ENCODE data around the gene DHRS3. TPM values are rescaled to one million over a fixed set of nuclear protein-coding genes. Genes with fewer than 3 reads are reported as not detected.

Gene DHRS3
- total and polyA plus RNA-seq, 2 donors (not counting 1 experiment from before 2014, with no cell fraction given), result 0.37 TPM

GRCh38 chr1:12618965-12619791, 1.2 kb upstream of the DHRS3 start:
- ATAC-seq (ENCODE audit: low read depth), result no peak

More at GRCh38 chr1:12618965-12619791, 1.2 kb upstream of the DHRS3 start:
- Histone ChIP-seq H4K20me1 (ENCODE audit: control insufficient read depth, insufficient read depth, low read length, poor library complexity, severe bottlenecking) (no peaks in the 10 kb centered on the region), H3K4me1 (ENCODE audit: control insufficient read depth in 2 of 2, insufficient read depth in 2 of 2, low read length in 2 of 2) (peaks cover 29 to 46% of the 10 kb centered on the region in 2 donors), H3K9me3 (ENCODE audit: control extremely low read depth in 1 of 3, control insufficient read depth in 2 of 3, insufficient read depth in 1 of 3, low read length in 2 of 3) (peaks cover 0 to 6% (median 0%) of the 10 kb centered on the region in 3 donors), H3K4me2 (replicated peaks; ENCODE audit: low read depth, low read length, poor library complexity, severe bottlenecking) (peak overlapping the region; percentile 92), H3K79me2 (ENCODE audit: control insufficient read depth, insufficient read depth, low read length) (no peaks in the 10 kb centered on the region), H3K4me3 (ENCODE audit: control extremely low read depth in 1 of 5, extremely low read depth in 1 of 5, insufficient read depth in 1 of 5, low read depth in 2 of 5, low read length in 4 of 5) (peak overlapping the region; percentile 4 to 71 (median 57)), H3K9ac (ENCODE audit: low read length) (peak overlapping the region; percentile 63), H2AFZ (ENCODE audit: insufficient read depth, low read depth, low read length, poor library complexity, severe bottlenecking) (peak overlapping the region; percentile 75), H3K36me3 (replicated peaks in 1 of 2; ENCODE audit: control extremely low read depth in 1 of 2, control insufficient read depth in 1 of 2, extremely low read depth in 1 of 2, insufficient read depth in 2 of 2, low read length in 1 of 2) (no peaks in the 10 kb centered on the region), H3K27me3 (replicated peaks in 1 of 4; ENCODE audit: control extremely low read depth in 1 of 4, control insufficient read depth in 3 of 4, insufficient read depth in 4 of 4, low read length in 3 of 4) (peaks cover 0 to 53% (median 11%) of the 10 kb centered on the region in 4 experiments), H3K27ac (ENCODE audit: low read length in 2 of 2) (no peak overlapping the region)
- WGBS (ENCODE audit: insufficient coverage), result 2% methylated on average over 26 of the region's 30 CpGs
- Mint-ChIP-seq H3K9me3 (ENCODE audit: insufficient read depth) (no peaks in the 10 kb centered on the region), H3K27me3 (peaks cover 61% of the 10 kb centered on the region), H3K27ac (no peak overlapping the region), H3K4me1 (peaks cover 42% of the 10 kb centered on the region), H3K4me3 (peak overlapping the region; percentile 86)
- TF ChIP-seq EZH2 (IDR thresholded peaks at IDR 0.05; ENCODE audit: borderline replicate concordance, insufficient read depth, low read depth, low read length, poor library complexity, severe bottlenecking) (no peak), CTCF (IDR thresholded peaks at IDR 0.05) (no peak)
- intact Hi-C loops (cut with micrococcal nuclease), result no loop called here
- POLR2A ChIA-PET, result interaction anchor here (0.8 kb wide), 1 partner anchor 822 kb away, joined by 4 read pairs; no protein-coding TSS in a partner anchor
- CTCF ChIA-PET, result interaction anchor here (0.6 to 4.2 kb wide), 17 partner anchors 8 to 350 kb away, joined by 3 to 50 read pairs (median 4); no protein-coding TSS in a partner anchor
- peak; percentile 40 for DNase-seq

Measured in B cell (primary cell).